Naive thymus-derived CD8-positive, alpha-beta T cell (primary cell): ENCODE results near the gene ESPN. TPM values are rescaled to one million over a fixed set of nuclear protein-coding genes. Genes with fewer than 3 reads are reported as not detected.
A peak's percentile ranks its signal among the peaks of the same experiment; 100 is the strongest.

Experiments used
- ATAC-seq, 2 donors: fragments of 150-1000 bp; cut with Tn5 transposase in 1 of 2; sonication (Bioruptor Pico), chemical (Tn5 transposase) in 1 of 2; 1 replicate in 1 of 2; 2 replicates in 1 of 2; pipeline ENCODE4 v1.10.0; 2021; ENCODE audit warnings: mild to moderate bottlenecking in 2 of 2, moderate library complexity in 2 of 2
- POLR2A ChIA-PET: fragments of 350-600 bp; sonication (Branson Sonifier 250); formaldehyde crosslinking; loops from one replicate; lab custom pipeline; 2021; ENCODE audit warnings: antibody characterized with exemption; lab: Charles Lee
- DNase-seq, 10 donors: peaks; one replicate each; pipeline versions ENCODE4 v3.0.0 to v3.0.0-alpha.2; 2020 to 2022
- H3K27ac Mint-ChIP-seq, 10 donors: one replicate each; pipeline ENCODE4 v1.8.0; 2020 to 2022; ENCODE audit warnings: mild to moderate bottlenecking in 10 of 10, mixed read lengths in 10 of 10, moderate library complexity in 4 of 10, inconsistent platforms in 1 of 10
- H3K27me3 Mint-ChIP-seq, 5 donors: one replicate each; pipeline ENCODE4 v1.8.0; 2021 to 2022; ENCODE audit warnings: mixed read lengths in 5 of 5
- H3K36me3 Mint-ChIP-seq, 3 donors: one replicate each; pipeline ENCODE4 v1.8.0; 2020 to 2022; ENCODE audit warnings: mixed read lengths in 3 of 3, mild to moderate bottlenecking in 2 of 3, inconsistent platforms in 1 of 3
- H3K4me1 Mint-ChIP-seq, 4 donors: one replicate each; pipeline ENCODE4 v1.8.0; 2021 to 2022; ENCODE audit warnings: mixed read lengths in 4 of 4
- H3K4me3 Mint-ChIP-seq, 10 donors: one replicate each; pipeline ENCODE4 v1.8.0; 2020 to 2022; ENCODE audit warnings: mild to moderate bottlenecking in 10 of 10, mixed read lengths in 10 of 10, moderate library complexity in 6 of 10, inconsistent platforms in 1 of 10
- H3K9me3 Mint-ChIP-seq, 9 donors: one replicate each; pipeline ENCODE4 v1.8.0; 2020 to 2022; ENCODE audit warnings: mixed read lengths in 9 of 9, mild to moderate bottlenecking in 3 of 9, inconsistent platforms in 1 of 9, moderate library complexity in 1 of 9
- polyA plus RNA-seq, 3 donors: library from polyadenylated mRNA; unstranded; fragments of 300-500 nt; fragmentation: Illumina TruSeq; gene quantifications; one replicate each; pipeline ENCODE4 v1.2.3, GENCODE V29; 2021
- total RNA-seq, 8 experiments: library from RNA in 2 of 8; stranded (reverse) in 2 of 8; gene quantifications; one replicate each; pipeline ENCODE4 v1.2.3 and lab custom pipeline; 2021 to 2026

Gene ESPN
- total and polyA plus RNA-seq, 5 experiments from 2014 or later: 0.12 to 2.4 (median 0.81) TPM

DNA sequence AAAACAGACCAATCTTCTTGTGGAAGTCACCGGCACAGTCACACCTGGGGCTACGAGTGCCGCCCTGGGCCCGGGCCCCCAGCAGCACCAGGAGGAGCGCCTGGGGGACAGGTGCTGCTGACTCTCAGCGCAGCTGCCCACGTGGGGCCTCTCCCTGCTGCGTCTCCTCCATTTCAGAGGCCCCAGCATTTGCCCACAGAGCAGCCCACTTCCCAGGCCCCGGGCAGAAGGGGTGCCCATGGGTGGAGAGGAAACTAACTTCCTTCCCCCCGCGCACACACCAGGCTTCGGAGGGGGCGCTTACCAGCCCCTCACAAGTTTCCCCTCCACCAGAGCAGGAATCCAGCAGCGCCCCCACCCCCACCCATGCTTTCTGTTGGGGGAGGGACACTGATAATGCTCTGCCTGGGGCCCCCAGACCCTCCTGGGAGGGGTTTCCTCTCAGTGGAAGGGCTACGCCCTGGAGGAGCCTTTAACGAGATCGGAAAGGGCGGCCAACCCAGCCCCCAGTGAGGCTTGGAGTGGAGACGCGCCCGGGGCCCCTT lies 41.0 kb downstream of the ESPN start:
- Mint-ChIP-seq H3K27ac (peak overlapping the region; percentile 82 to 96 (median 92)), H3K36me3 (peaks cover 0 to 35% (median 11%) of the 10 kb centered on the region in 3 donors), H3K4me3 (peak overlapping the region; percentile 88 to 97 (median 91)), H3K9me3 (no peaks in the 10 kb centered on the region), H3K27me3 (peaks cover 0 to 2% (median 0%) of the 10 kb centered on the region in 5 donors), H3K4me1 (peaks cover 24 to 46% (median 40%) of the 10 kb centered on the region in 4 donors)
- peak; percentile 60 to 65 for ATAC-seq
- POLR2A ChIA-PET: interaction anchor here (0.7 to 3.8 kb wide), 12 partner anchors 10 to 267 kb away, joined by 3 to 25 read pairs (median 5); partner anchors contain the start of genes ACOT7, ESPN and PLEKHG5
- peak in 7 of 10 donors; percentile 33 to 57 (median 46) for DNase-seq

DNA sequence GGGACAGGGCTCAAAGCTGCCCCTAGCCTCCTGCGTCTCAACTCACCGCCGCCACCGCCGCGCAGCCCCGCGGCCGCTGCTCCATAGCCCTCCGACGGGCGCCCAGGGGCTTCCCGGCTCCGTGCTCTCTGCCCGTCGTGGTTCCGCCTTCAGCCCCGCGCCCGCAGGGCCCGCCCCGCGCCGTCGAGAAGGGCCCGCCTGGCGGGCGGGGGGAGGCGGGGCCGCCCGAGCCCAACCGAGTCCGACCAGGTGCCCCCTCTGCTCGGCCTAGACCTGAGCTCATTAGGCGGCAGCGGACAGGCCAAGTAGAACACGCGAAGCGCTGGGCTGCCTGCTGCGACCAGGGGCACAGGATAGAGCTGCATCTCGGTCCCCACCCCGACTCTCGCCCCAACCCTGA lies 41.4 kb downstream of the ESPN start, which contains the start of gene TNFRSF25:
TNFRSF25 (minus strand) TSS at position 151 of the 400 bp plus-strand sequence; CDS start at position 85, 66 bp downstream.
- H3K36me3 Mint-ChIP-seq: peaks cover 0 to 31% (median 8%) of the 10 kb centered on the region in 3 donors

GRCh38 chr1:6466751-6467150 lies 42.2 kb downstream of the ESPN start:
- Mint-ChIP-seq H3K27ac (peak overlapping the region in 9 of 10 donors; percentile 44 to 96 (median 73)), H3K9me3 (no peaks in the 10 kb centered on the region), H3K4me3 (peak overlapping the region; percentile 36 to 97 (median 89)), H3K27me3 (peaks cover 0 to 2% (median 0%) of the 10 kb centered on the region in 5 donors), H3K36me3 (peaks cover 0 to 24% (median 8%) of the 10 kb centered on the region in 3 donors), H3K4me1 (peaks cover 21 to 37% (median 30%) of the 10 kb centered on the region in 4 donors)
- POLR2A ChIA-PET: interaction anchor here (0.6 to 3.8 kb wide), 15 partner anchors 8 to 268 kb away, joined by 3 to 25 read pairs (median 5); partner anchors contain the start of genes ACOT7 and PLEKHG5
- no peak for ATAC-seq
- DNase-seq: no peak

More for the DNA sequence above, 41.4 kb downstream of the ESPN start, which contains the start of gene TNFRSF25:
- Mint-ChIP-seq H3K9me3 (no peaks in the 10 kb centered on the region), H3K4me3 (peak within 1 kb of the TSS; percentile 88 to 97 (median 91)), H3K4me1 (peaks cover 21 to 41% (median 35%) of the 10 kb centered on the region in 4 donors), H3K27ac (peak within 1 kb of the TSS; percentile 82 to 96 (median 92)), H3K27me3 (peaks cover 0 to 2% (median 0%) of the 10 kb centered on the region in 5 donors)
- POLR2A ChIA-PET: interaction anchor here (0.7 to 3.8 kb wide), 16 partner anchors 9 to 267 kb away, joined by 3 to 25 read pairs (median 4); partner anchors contain the start of genes ACOT7, ESPN and PLEKHG5
- ATAC-seq (peak; percentile 80 to 84), DNase-seq (peak in 9 of 10 donors; percentile 50 to 75 (median 55))

- H3K27me3 Mint-ChIP-seq: peaks cover 0 to 2% (median 0%) of the 10 kb centered on the region in 5 donors
- POLR2A ChIA-PET: interaction anchor here (0.6 to 3.8 kb wide), 8 partner anchors 8 to 136 kb away, joined by 3 to 25 read pairs (median 5); partner anchors contain the start of genes ACOT7 and PLEKHG5
These were observed 42.6 kb downstream of the ESPN start for GRCh38 chr1:6467224-6467623.

DNA sequence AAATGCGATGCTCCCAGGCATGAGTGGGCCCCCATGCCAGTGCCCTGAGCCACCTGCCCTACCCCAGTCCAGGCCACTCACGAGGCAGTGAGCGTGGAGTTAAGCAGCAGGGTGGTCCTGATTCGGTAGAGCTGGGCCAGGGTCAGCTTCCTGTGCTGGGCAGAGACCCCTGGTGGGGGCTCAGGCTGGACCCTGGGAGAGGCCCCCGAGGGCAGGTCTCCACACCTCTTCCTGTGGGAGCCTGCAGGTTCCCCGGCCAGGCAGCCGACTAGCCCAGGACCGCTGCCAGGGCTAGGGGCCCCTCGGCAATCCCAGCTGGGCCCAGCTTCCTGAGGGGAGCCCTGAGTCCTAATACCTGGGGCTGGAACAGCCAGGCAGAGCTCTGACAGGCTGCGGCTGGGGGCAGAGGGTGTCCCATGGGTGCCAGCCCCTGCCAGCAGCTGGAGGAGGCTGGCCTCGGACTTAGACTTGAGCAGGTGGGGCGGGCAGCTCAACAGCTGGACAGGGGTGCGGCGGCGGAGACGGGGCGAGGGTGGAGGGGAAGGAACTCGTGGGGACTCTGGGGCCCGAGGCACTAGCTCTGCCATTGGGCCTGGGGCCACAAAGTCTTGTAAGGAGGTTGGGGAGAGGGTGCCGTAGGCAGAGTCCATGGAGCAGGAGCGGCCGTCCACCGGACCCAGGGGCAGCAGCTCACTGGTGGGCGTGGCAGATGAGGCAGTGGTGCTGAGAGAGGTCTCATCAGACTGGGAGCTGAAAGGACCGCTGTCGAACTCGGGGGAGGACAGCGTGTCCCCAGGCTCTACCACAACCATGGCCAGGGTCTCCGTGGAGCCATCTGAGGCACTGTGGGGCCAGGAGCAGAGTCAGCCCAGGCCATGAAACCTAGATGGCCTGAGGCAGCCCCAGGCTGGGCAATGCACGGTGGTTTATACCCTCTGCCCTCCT lies 43.4 kb downstream of the ESPN start:
- Mint-ChIP-seq H3K27me3 (peaks cover 0 to 2% (median 0%) of the 10 kb centered on the region in 5 donors), H3K4me1 (peaks cover 15 to 25% (median 18%) of the 10 kb centered on the region in 4 donors), H3K9me3 (no peaks in the 10 kb centered on the region), H3K27ac (peak overlapping the region in 2 of 10 donors; percentile 15 to 59), H3K4me3 (peak overlapping the region in 5 of 10 donors; percentile 19 to 95 (median 25)), H3K36me3 (peaks cover 0 to 13% (median 2%) of the 10 kb centered on the region in 3 donors)
- DNase-seq (no peak), ATAC-seq (no peak)
- POLR2A ChIA-PET: interaction anchor here (1.1 to 3.8 kb wide), 7 partner anchors 8 to 75 kb away, joined by 3 to 25 read pairs (median 5); no protein-coding TSS in a partner anchor

More at GRCh38 chr1:6467224-6467623, 42.6 kb downstream of the ESPN start:
- Mint-ChIP-seq H3K9me3 (no peaks in the 10 kb centered on the region), H3K27ac (peak overlapping the region in 6 of 10 donors; percentile 11 to 88 (median 39)), H3K36me3 (peaks cover 0 to 21% (median 6%) of the 10 kb centered on the region in 3 donors), H3K4me1 (peaks cover 20 to 33% (median 25%) of the 10 kb centered on the region in 4 donors), H3K4me3 (peak overlapping the region in 8 of 10 donors; percentile 22 to 95 (median 71))
- ATAC-seq: no peak
- DNase-seq: no peak

- Mint-ChIP-seq H3K9me3 (no peaks in the 10 kb centered on the region), H3K36me3 (peaks cover 0 to 9% (median 0%) of the 10 kb centered on the region in 3 donors), H3K27ac (peak overlapping the region in 5 of 10 donors; percentile 25 to 86 (median 60)), H3K4me1 (peaks cover 8 to 19% (median 14%) of the 10 kb centered on the region in 4 donors), H3K4me3 (peak overlapping the region in 1 of 10 donors; percentile 50), H3K27me3 (peaks cover 0 to 2% (median 0%) of the 10 kb centered on the region in 5 donors)
- POLR2A ChIA-PET: interaction anchor here (1.3 to 1.7 kb wide), 3 partner anchors 9 to 76 kb away, joined by 3 to 15 read pairs (median 4); no protein-coding TSS in a partner anchor
- no peak for DNase-seq
- no peak for ATAC-seq
These were observed 44.3 kb downstream of the ESPN start for GRCh38 chr1:6468729-6469461.

DNA sequence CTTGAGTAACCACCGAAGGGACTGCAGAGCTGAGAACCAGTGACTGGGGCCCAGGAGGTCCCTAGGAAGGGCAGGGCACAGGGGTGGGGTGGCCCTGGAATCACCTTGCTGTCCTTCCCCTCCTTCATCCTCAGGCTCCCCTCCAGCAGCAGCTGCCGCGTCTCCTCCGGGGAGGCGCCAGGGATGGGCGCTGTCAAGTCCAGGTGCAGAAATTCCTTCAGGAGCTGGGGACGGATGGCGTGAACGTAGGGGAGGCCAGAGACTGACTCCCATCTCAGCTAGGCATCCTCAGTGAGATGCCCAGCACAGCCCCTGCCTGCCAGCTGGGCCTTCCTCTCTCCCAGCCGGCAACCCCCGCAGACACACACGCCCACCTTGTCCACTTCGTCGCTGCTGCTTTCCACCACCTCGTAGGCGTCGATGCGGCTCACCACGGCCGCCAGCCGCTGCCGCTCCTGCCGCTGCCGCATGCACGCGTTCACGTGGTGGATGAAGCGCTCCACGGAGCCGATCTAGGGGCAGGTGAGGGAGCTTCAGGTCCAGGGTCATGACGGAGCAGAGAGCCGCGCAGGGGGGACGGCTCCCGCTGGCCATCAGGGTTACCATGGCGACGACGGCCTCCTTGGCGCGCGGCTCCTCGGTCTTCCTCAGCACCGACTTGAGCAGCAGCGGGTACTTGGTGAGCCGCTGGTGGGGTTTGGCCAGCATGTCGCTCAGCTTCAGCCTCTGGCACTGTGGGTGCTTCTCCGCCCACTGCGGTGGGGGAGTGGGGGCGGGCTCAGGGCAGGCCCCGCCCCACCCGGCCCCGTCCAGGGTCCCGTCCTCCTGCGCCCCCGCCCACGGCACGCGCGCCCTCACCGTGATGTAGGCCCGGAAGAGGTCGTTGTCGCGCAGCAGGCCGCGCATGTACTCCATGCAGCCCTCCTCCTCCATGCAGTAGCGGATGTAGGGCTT lies 45.8 kb downstream of the ESPN start:
- Mint-ChIP-seq H3K27me3 (peaks cover 0 to 2% (median 0%) of the 10 kb centered on the region in 5 donors), H3K4me3 (no peak overlapping the region), H3K9me3 (no peaks in the 10 kb centered on the region), H3K4me1 (peaks cover 0 to 11% (median 5%) of the 10 kb centered on the region in 4 donors), H3K27ac (peak overlapping the region in 1 of 10 donors; percentile 62), H3K36me3 (peaks cover 0 to under 1% (median 0%) of the 10 kb centered on the region in 3 donors)
- ATAC-seq (no peak), DNase-seq (no peak)
- POLR2A ChIA-PET: interaction anchor here (0.7 to 1.7 kb wide), 2 partner anchors 10 to 21 kb away, joined by 3 to 4 read pairs; no protein-coding TSS in a partner anchor

DNA sequence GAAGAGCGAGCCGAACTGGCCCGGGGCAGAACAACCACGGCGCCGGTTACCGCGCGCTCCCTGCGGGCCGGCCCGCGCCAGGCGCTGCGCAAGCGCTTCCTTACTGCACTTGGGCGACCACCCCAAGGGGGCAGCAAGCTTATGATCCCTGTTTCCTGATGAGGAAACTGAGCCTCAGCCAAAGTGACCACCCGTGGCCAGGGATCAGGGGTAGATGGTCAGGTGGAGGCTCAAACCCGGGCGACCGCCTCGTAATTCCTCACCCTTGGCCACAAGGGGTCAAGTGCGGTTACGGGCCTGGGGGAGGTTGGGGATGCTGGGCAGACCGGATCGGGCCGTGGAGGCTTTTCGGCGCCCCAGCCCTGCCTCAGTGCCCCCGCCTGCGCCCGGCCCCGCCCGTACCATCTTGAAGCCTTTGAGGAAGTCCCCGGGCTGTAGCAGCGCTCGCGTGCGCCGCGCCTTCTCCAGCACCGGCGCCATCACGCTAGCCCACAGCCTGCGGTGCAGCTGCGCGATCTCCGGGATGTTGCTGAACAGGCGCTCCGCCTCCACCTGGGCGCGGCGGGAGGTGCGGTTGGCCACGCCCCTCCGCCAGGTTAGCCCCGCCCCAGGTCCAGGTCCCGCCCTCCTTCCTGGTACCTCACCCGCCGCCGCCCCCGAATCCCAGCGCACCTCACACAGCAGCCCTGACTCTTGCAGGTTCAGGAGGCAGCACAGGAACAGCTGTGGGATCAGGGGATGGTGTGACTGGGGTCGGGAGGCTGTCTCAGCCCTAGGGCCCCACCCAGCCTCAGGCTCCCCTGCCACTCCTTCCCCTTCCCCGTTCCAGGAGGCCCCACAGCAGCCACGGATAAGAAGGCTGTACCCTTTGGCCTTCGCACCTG lies 46.8 kb downstream of the ESPN start:
- POLR2A ChIA-PET: interaction anchor here (1.0 to 2.1 kb wide), 4 partner anchors 9 to 23 kb away, joined by 5 to 16 read pairs (median 6); no protein-coding TSS in a partner anchor

DNA sequence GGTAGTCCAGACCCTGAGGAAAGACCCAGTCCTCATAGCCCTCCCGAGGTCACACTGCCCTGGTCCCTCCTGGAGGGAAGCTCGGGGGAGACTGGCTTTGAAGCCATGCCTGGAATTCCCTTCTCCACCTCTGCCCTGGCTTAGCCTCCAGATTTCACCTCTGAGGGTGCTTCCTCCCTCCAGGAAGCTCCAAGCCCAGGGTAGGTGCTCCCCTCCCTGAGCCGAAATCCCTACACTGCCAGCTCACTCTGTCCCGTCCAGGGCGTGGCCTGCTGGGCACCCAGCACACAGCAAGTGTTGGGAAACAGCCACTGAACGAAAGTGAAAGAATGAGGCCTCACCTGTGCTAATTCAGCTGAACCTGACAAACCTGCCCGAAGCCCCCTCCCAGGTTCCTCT lies 47.4 kb downstream of the ESPN start:
- peaks cover 0 to 3% (median 0%) of the 10 kb centered on the region in 5 donors for H3K27me3 Mint-ChIP-seq
- H3K36me3 Mint-ChIP-seq: no peaks in the 10 kb centered on the region
- H3K4me3 Mint-ChIP-seq: no peak overlapping the region
- H3K27ac Mint-ChIP-seq: peak overlapping the region in 1 of 10 donors; percentile 53
- ATAC-seq (no peak), DNase-seq (no peak)
- POLR2A ChIA-PET: interaction anchor here (1.0 to 2.1 kb wide), 5 partner anchors 9 to 23 kb away, joined by 4 to 16 read pairs (median 5); no protein-coding TSS in a partner anchor
- no peaks in the 10 kb centered on the region for H3K9me3 Mint-ChIP-seq
- H3K4me1 Mint-ChIP-seq: peaks cover 2 to 10% (median 6%) of the 10 kb centered on the region in 4 donors

More for the DNA sequence above, 46.8 kb downstream of the ESPN start:
- Mint-ChIP-seq H3K4me1 (peaks cover 2 to 12% (median 8%) of the 10 kb centered on the region in 4 donors), H3K4me3 (no peak overlapping the region), H3K27me3 (peaks cover 0 to 3% (median 0%) of the 10 kb centered on the region in 5 donors), H3K36me3 (no peaks in the 10 kb centered on the region), H3K9me3 (no peaks in the 10 kb centered on the region), H3K27ac (no peak overlapping the region)
- ATAC-seq (no peak), DNase-seq (no peak)
